Mucosa of stomach (tissue), 1 donor: Measurements from ENCODE around the gene BCAR1.
"Not testable (repeated sequence)": the region's sequence is repeated elsewhere in the genome, so short reads cannot be mapped to it uniquely, and the experiment has no call there.

Experiments used
- H3K27me3 ChIP-seq: one replicate; pipeline ENCODE4 v1.7.0; 2013; ENCODE audit warnings: mild to moderate bottlenecking, low read length; ENCODE audit not compliant: control insufficient read depth, insufficient read depth
- H3K36me3 ChIP-seq: one replicate; pipeline ENCODE4 v1.7.0; 2013; ENCODE audit warnings: low read length; ENCODE audit not compliant: control insufficient read depth, insufficient read depth
- H3K4me1 ChIP-seq: one replicate; pipeline ENCODE4 v1.7.0; 2013; ENCODE audit warnings: mild to moderate bottlenecking, low read length; ENCODE audit not compliant: control insufficient read depth, insufficient read depth
- H3K4me3 ChIP-seq: one replicate; pipeline ENCODE4 v1.7.0; 2013; ENCODE audit warnings: low read length
- H3K9ac ChIP-seq: one replicate; pipeline ENCODE4 v1.7.0; 2013; ENCODE audit warnings: mild to moderate bottlenecking, low read length, moderate library complexity
- H3K9me3 ChIP-seq: one replicate; pipeline ENCODE4 v1.7.0; 2013; ENCODE audit warnings: mild to moderate bottlenecking, low read length, moderate library complexity; ENCODE audit not compliant: control insufficient read depth
- donor health status: Pancreatic carcinoma.

Gene BCAR1

DNA sequence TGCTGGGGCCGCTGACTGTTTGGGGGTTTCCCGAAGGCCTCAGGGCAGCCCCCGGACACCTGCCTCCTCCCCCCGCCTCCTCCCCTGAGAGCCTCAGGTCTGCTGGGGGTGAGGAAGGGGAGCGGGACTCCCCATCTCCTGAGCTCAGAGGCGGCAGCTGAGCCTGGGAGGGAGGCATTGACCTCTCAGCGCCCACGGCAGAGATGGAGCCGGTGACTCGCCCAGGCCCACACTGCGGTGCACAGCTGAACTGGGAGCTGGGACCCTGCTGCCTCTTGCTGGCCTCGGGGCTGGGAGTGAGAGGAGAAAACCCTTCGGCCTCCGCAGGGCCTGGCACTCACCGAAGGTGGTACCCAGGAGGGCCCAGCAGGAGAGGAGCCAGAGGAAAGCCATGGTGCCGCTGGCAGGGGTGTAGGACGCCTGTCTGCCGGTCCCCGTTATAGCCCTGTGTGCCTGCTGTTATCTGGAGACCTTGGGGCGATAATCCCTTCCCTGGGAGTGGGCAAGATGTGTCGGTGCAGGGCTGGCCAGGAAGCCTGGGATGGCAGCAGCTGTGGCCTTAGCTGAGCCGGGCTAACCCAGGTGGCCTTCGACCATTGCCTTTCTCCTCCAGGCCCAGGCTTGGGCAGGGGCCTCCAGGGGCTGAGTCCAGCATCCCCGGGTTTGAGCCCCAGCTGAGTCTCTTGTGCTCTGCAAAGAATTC is 44.5 kb downstream of the BCAR1 start, which contains the start of gene CTRB2:
Gene CTRB2 (minus strand): TSS at position 413 of the 703 bp plus-strand sequence. CDS start 20 bp downstream, at position 393.
- Histone ChIP-seq H3K36me3 (no peaks in the 10 kb centered on the region), H3K4me1 (no peaks in the 10 kb centered on the region), H3K27me3 (no peaks in the 10 kb centered on the region), H3K9me3 (no peaks in the 10 kb centered on the region), H3K9ac (no peak within 1 kb of the TSS), H3K4me3 (no peak within 1 kb of the TSS)

DNA sequence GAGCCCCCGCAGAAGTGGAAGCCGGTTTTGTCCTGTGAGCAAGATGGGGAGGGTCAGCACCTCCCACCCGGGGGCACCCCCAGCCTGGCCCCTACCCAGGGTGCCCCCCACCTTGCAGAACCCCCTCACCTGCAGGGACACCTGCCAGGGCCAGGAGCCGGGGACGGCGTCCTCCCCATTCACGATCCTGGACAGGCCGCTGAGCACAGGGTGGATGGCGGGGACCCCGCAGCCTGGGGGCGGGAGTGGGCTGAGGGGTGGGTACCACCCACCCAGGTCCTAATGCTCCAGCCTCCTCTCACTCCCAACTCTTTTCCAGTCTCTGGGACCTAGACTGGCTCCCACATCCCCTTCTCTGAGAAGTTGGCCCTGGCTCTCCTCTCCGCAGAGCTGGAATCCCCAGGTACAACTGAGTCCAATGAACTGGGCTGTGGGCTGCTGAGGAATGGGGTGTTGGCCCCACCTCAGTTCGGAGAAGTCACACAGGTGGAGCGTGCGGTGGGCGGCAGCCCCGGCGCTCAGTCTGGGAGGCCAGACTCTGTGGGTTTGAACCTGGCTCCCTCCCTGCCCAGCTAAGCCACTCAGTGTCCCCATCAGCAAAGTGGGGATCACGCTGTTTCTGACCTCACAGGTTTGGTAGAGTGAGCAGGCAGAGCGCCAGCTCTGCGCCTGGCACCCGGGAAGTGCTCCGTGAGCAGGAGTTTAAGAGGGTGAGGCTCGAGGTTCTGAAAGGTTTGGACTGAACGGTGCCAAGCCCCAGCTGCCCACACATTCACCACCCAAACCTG is 45.3 kb downstream of the BCAR1 start:
- H3K4me3 ChIP-seq, H3K36me3 ChIP-seq, H3K4me1 ChIP-seq, H3K9me3 ChIP-seq, H3K27me3 ChIP-seq, H3K9ac ChIP-seq: not testable (repeated sequence)

DNA sequence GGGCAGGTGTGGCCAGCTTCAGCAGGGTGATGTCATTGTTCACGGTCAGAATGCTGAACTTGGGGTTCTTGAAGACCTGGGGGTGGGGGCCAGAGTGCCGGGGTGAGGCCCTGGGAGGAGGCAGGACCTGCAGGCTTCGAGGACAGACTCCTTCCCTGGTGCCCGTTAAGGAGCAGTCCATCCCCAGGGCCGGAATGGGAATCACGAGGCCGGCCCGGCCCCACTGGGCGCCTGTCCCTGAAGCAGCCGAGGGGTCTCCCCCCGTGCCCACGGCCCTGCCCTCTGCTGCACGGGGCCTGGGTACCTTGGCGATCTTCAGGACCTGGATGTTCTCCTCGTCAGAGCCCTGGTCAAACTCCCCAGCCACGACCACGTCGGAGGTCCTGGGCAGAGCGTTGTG is 46.0 kb downstream of the BCAR1 start:
- not testable (repeated sequence) for H3K9me3 ChIP-seq, H3K4me3 ChIP-seq, H3K4me1 ChIP-seq, H3K27me3 ChIP-seq, H3K36me3 ChIP-seq, H3K9ac ChIP-seq

DNA sequence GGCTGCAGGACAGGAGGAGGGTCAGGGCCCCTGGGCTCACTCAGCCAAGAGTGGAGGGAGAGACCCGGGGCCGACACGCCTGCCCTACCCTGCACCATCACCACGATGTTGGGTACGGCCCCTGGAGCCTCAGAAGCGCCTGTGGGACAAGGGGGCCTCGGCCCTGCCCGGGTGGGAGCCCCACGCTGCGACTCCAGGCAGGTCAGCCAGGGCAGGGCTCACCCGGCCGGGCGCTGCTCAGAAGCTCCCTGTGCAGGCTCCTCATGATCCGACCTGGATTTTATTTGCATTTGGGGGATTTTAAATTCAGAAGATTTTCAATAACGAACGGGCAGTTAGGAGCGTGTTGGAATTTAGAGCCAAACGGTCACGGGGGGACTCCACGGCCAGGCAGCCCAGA is 46.5 kb downstream of the BCAR1 start:
- H3K9me3 ChIP-seq, H3K4me1 ChIP-seq: not testable (repeated sequence)

DNA sequence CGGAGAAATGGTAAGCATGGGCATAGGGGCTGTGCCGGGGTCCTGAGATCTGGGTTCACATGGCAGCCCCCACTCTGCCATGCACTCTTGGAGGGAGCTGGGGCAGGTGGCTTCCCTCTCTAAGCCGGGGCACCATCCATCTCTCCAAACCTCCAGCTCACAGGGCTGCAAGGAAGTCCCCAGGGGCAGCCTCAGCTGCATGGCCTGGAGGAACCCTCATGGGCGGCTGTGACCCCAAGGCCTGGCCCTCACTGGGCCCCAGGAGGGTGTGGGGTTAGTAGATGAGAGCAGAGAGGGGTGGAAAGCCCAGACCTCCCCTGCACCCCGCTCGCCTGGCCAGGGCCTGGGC is 47.0 kb downstream of the BCAR1 start:
- Histone ChIP-seq H3K9ac (no peak overlapping the region), H3K36me3 (no peaks in the 10 kb centered on the region)

More for the DNA sequence above, 46.5 kb downstream of the BCAR1 start:
- not testable (repeated sequence) for H3K36me3 ChIP-seq, H3K4me3 ChIP-seq, H3K9ac ChIP-seq, H3K27me3 ChIP-seq

DNA sequence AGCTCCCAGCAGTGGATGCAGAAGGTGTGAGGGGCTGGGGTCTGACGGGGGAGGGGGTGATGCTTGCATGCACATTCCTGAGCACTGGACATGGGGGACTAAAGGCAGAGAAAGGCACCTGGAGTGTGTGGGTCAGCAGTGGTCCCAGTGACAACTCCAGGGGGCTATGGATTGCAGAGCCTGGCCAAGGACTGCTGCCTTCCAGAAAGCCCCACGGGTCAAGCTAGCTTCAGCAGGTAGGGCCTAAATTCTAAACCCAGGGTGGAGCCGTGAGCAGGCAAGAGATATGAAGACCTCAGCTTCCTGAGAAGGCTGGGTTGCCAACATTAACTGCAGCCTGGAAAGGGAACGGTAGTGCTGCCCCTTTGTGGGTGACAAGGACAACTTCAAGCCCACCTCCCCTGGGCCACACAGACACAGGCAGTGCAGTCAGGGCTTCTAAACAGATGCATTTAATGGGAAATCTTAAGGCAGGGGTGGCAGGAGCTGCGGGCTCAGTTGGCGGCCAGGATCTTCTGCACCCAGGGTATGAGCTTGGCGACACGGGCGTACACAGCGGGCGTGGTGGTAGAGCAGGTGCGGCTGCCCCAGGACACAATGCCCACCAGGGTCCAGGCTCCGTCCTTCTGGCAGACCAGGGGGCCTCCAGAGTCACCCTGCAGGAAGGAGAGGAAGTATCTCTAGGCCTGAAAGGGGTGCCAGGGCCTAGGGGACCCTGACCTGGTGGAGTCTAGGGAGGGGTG is 47.6 kb downstream of the BCAR1 start:
- H3K9ac ChIP-seq = no peak overlapping the region
- no peaks in the 10 kb centered on the region for H3K4me1 ChIP-seq
- no peaks in the 10 kb centered on the region for H3K36me3 ChIP-seq
- H3K4me3 ChIP-seq = no peak overlapping the region
- H3K27me3 ChIP-seq = no peaks in the 10 kb centered on the region
- no peaks in the 10 kb centered on the region for H3K9me3 ChIP-seq

More for the DNA sequence above, 47.0 kb downstream of the BCAR1 start:
- Histone ChIP-seq H3K9me3 (no peaks in the 10 kb centered on the region), H3K27me3 (no peaks in the 10 kb centered on the region), H3K4me1 (no peaks in the 10 kb centered on the region), H3K4me3 (no peak overlapping the region)

DNA sequence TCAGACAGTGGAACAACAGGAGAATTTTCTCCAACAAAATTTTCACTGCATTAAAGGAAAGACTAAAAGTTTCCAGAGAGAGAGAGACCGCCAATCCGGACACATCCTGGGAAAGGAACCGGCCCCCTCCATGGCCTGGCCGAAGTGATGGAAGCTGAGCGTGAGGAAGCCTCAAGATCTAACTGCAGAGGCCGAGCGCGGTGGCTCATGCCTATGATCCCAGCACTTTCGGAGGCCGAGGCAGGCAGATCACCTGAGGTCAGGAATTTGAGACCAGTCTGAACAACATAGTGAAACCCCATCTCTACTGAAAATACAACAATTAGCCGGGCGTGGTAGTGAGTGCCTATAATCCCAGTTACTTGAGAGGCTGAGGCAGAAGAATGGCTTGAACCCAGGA is 48.3 kb downstream of the BCAR1 start:
- no peaks in the 10 kb centered on the region for H3K9me3 ChIP-seq
- no peaks in the 10 kb centered on the region for H3K4me1 ChIP-seq
- H3K4me3 ChIP-seq = no peak overlapping the region
- H3K9ac ChIP-seq = no peak overlapping the region
- peaks cover 3% of the 10 kb centered on the region for H3K27me3 ChIP-seq
- no peaks in the 10 kb centered on the region for H3K36me3 ChIP-seq

DNA sequence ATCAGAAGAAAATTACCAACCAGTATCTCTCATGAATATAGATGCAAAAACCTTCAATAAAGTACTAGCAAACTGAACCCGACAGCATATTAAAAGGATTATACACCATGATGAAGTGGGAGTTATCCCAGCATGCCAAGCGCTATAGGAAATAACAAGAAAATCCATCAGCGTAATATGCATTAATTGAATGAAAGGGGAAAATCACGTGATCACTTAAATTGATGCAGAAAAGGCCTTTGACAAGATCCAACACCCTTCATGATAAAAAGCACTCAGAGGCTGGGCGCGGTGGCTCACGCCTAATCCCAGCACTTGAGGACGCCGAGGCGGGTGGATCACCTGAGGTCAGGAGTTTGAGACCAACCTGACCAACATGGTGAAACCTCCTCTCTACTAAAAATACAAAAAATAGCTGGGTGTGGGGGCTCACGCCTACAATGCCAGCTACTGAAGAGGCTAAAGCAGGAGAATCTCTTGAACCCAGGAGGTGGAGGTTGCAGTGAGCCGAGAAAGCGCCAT is 49.3 kb downstream of the BCAR1 start:
- peaks cover 11% of the 10 kb centered on the region for H3K27me3 ChIP-seq

DNA sequence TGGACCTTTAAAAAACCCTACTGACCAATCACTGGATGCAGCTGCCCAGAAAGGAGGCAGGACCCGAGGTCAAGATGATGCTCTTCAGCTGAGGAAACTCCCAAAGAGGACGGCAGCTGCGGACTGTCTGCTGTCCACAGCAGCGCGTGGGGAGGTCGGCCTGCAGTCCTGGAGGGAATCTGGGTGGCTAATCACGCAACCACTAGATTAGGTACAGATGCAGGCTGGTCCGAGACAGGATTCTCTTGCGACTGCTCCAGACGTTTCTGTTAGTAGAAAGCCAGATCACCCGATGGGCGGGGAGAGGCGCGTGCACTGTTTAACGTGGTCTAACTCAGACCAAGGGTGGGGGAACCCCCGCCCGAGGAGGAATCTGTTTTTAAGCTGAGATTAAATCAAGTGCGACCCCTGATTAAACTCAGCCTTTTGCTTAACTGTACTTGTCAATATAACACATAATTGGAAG is 53.3 kb downstream of the BCAR1 start:
- H3K36me3 ChIP-seq = no peaks in the 10 kb centered on the region
- H3K27me3 ChIP-seq = peaks cover 11% of the 10 kb centered on the region
- no peaks in the 10 kb centered on the region for H3K4me1 ChIP-seq
- H3K9me3 ChIP-seq = no peaks in the 10 kb centered on the region
- no peak overlapping the region for H3K4me3 ChIP-seq
- H3K9ac ChIP-seq = no peak overlapping the region

More for the DNA sequence above, 49.3 kb downstream of the BCAR1 start:
- no peak overlapping the region for H3K4me3 ChIP-seq
- H3K9me3 ChIP-seq = no peaks in the 10 kb centered on the region
- no peak overlapping the region for H3K9ac ChIP-seq
- H3K4me1 ChIP-seq = no peaks in the 10 kb centered on the region
- no peaks in the 10 kb centered on the region for H3K36me3 ChIP-seq

DNA sequence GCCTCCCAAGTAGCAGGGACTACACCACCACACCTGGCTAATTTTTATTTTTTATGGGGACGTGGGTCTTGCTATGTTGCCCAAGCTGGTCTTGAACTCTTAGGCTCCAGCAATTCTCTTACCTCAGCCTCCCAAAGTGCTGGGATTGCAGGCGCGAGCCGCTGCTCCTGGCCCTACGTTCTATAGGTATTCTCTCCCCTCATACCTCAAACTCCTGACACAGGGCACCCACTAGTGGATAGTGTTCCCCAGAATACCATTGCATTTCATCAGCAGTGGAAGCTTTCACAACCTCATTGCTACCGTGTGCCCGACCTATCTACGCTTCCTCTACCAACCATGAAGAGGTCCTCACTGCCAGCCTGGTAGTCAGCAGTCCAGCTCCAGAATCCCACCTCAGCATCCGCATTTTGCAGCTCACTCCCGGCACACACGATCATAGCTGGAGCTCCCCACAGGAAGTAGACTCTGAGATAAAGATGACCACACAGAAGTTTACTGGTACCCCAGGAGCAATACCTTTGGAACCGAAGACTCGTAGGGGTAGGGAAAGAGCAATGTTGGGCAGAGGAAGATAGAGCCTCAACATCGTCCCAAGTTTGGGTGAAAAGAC is 53.8 kb downstream of the BCAR1 start:
- H3K4me3 ChIP-seq = no peak overlapping the region
- no peaks in the 10 kb centered on the region for H3K4me1 ChIP-seq
- peaks cover 11% of the 10 kb centered on the region for H3K27me3 ChIP-seq
- no peak overlapping the region for H3K9ac ChIP-seq
- no peaks in the 10 kb centered on the region for H3K9me3 ChIP-seq
- no peaks in the 10 kb centered on the region for H3K36me3 ChIP-seq

DNA sequence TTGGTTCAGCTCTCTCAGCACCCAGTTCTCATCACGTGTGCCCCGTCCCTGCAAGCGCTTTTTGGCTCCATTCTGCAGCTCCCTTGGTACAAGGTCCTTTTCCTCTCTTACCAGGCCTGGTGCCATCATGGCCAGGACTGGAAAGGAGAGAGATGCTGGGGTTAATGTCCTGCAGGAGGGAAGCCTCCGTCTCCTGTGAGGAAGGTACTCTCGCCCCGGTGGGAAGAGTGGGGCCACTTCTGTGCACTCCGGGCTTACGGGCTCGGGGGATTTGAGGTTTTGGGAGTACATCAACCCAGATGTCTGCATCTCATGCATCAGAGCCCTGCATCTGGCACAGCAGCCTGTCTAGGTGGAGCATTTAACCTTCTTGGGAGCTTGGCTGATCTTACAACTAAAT is 54.6 kb downstream of the BCAR1 start:
- no peak overlapping the region for H3K4me3 ChIP-seq
- no peaks in the 10 kb centered on the region for H3K9me3 ChIP-seq
- no peaks in the 10 kb centered on the region for H3K4me1 ChIP-seq
- peaks cover 11% of the 10 kb centered on the region for H3K27me3 ChIP-seq
- H3K9ac ChIP-seq = no peak overlapping the region
- no peaks in the 10 kb centered on the region for H3K36me3 ChIP-seq
